IMR-90 (cell line): ENCODE measurements around the gene BTAF1.

ENCODE experiments used
- CEBPB ChIP-seq: IDR thresholded peaks from 2 replicates; pipeline ENCODE4 v1.6.1; 2012; ENCODE audit warnings: low read depth, low read length, improper control_type of control experiment
- CHD1 ChIP-seq: IDR thresholded peaks from 2 replicates; pipeline ENCODE4 v1.6.1; 2012; ENCODE audit warnings: low read depth, low read length, improper control_type of control experiment
- FOS ChIP-seq: fragments of 150-350 bp; IDR thresholded peaks from 2 replicates; pipeline ENCODE4 v1.6.1; 2016; ENCODE audit warnings: low read depth, low read length
- MAFK ChIP-seq: IDR thresholded peaks from 2 replicates; pipeline ENCODE4 v1.6.1; 2012; ENCODE audit warnings: low read depth, low read length, improper control_type of control experiment
- POLR2A ChIP-seq: IDR thresholded peaks from 2 replicates; pipeline ENCODE4 v1.6.1; 2012; ENCODE audit warnings: mild to moderate bottlenecking, low read depth, low read length
- RAD21 ChIP-seq: IDR thresholded peaks from 2 replicates; pipeline ENCODE4 v1.6.1; 2012; ENCODE audit warnings: low read length, improper control_type of control experiment
- RFX5 ChIP-seq: IDR thresholded peaks from 2 replicates; pipeline ENCODE4 v1.8.0; 2012; ENCODE audit warnings: low read depth, mild to moderate bottlenecking, low read length, moderate library complexity
- TF ChIP-seq, protein P1 (sequence below): conservative IDR thresholded peaks from 2 replicates; pipeline ENCODE4 v1.5.1; 2012; ENCODE audit warnings: mild to moderate bottlenecking, low read depth, low read length, improper control_type of control experiment

GRCh38 chr10:92001581-92001980 lies 78.0 kb downstream of the BTAF1 start:
- no peak for TF ChIP-seq FOS
- TF ChIP-seq, protein P1, sequence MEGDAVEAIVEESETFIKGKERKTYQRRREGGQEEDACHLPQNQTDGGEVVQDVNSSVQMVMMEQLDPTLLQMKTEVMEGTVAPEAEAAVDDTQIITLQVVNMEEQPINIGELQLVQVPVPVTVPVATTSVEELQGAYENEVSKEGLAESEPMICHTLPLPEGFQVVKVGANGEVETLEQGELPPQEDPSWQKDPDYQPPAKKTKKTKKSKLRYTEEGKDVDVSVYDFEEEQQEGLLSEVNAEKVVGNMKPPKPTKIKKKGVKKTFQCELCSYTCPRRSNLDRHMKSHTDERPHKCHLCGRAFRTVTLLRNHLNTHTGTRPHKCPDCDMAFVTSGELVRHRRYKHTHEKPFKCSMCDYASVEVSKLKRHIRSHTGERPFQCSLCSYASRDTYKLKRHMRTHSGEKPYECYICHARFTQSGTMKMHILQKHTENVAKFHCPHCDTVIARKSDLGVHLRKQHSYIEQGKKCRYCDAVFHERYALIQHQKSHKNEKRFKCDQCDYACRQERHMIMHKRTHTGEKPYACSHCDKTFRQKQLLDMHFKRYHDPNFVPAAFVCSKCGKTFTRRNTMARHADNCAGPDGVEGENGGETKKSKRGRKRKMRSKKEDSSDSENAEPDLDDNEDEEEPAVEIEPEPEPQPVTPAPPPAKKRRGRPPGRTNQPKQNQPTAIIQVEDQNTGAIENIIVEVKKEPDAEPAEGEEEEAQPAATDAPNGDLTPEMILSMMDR = no peak
- TF ChIP-seq MAFK = no peak
- TF ChIP-seq RFX5 = no peak
- no peak for TF ChIP-seq CHD1
- no peak for TF ChIP-seq POLR2A
- no peak for TF ChIP-seq RAD21
- no peak for TF ChIP-seq CEBPB
